ENCODE results near the gene EYA2. TPM values are rescaled to one million over a fixed set of nuclear protein-coding genes. Genes with fewer than 3 reads are reported as not detected.

The EYA2 gene
- total RNA-seq, 1 donor from 2014 or later: 8.1 TPM

DNA sequence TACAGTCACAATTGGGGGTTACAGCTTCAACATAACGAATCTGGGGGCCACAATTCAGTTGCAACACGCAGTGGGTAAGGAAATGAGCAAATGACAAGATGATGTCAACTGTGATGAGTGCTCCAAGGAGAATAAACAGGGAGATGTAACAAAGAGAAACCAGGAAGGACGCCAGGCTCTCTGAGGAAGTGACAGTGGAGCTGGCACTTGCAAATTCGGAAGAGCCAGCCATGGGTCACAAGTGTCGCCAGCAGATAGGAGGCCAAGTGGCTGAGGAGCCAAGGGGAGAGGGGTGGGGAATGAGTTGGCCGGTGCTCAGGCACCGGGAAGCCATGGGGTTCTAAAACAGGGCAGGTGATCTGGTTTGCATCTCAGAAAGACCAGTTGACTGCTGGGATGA is 136.4 kb downstream of the EYA2 start:
- H3K4me1 ChIP-seq: no peaks in the 10 kb centered on the region
- intact Hi-C loops (cut with DNase I): no loop called here
- H3K27me3 ChIP-seq: no peaks in the 10 kb centered on the region
- H3K9me3 ChIP-seq: no peaks in the 10 kb centered on the region
- no peak for DNase-seq (ENCODE audit: extremely low spot score in 2 of 2)
- H3K4me3 ChIP-seq: no peak overlapping the region
- TF ChIP-seq CTCF (IDR thresholded peaks at IDR 0.05) (no peak), POLR2AphosphoS5 (IDR thresholded peaks at IDR 0.05; ENCODE audit: insufficient read depth in 1 of 2, low read depth in 1 of 2) (no peak), POLR2A (IDR thresholded peaks at IDR 0.05) (no peak)
- no peak overlapping the region for H3K27ac ChIP-seq
- H3K36me3 ChIP-seq: no peaks in the 10 kb centered on the region

- DNase-seq (ENCODE audit: extremely low spot score in 2 of 2): no peak
- Histone ChIP-seq H3K27ac (no peak overlapping the region), H3K9me3 (no peaks in the 10 kb centered on the region)
Observed at GRCh38 chr20:47031821-47032220, 137.2 kb downstream of the EYA2 start.

DNA sequence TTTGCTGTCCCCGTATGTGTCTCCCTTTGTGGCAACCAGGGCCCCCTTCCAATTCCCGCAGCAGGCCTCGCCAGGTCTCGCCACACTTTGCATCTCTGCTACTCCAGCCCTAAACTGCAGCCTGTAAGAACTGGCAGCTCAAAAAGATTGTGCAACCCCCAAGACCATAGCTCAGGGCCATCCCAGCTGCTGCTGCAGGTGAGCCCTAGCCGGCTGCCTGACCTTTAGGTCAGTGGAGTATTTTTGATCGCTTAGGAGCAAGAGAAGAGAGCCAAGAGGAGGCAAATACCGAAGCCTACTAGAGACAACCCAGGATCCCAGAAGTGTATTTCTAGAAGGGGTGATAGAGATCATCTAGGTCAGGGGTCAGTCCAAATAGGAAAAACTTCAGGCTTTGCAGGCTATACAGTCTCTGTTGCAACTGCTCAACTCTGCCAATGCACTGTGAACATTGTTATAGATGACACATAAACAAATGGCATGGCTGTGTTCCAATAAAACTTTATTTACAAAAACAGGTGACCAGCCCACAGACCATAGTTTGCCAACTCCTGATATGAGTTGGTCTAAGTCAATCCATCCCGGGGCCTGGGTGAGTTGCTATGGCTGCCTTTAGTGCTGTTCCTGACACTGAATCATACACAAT is 138.4 kb downstream of the EYA2 start:
- Histone ChIP-seq H3K27ac (no peak overlapping the region), H3K36me3 (no peaks in the 10 kb centered on the region), H3K27me3 (no peaks in the 10 kb centered on the region), H3K9me3 (no peaks in the 10 kb centered on the region), H3K4me3 (no peak overlapping the region), H3K4me1 (no peaks in the 10 kb centered on the region)
- no peak for TF ChIP-seq CTCF (IDR thresholded peaks at IDR 0.05)
- no peak for TF ChIP-seq POLR2A (IDR thresholded peaks at IDR 0.05)
- no peak for TF ChIP-seq POLR2AphosphoS5 (IDR thresholded peaks at IDR 0.05; ENCODE audit: insufficient read depth in 1 of 2, low read depth in 1 of 2)
- no peak for DNase-seq (ENCODE audit: extremely low spot score in 2 of 2)
- intact Hi-C loops (cut with DNase I): no loop called here

More at GRCh38 chr20:47031821-47032220, 137.2 kb downstream of the EYA2 start:
- H3K36me3 ChIP-seq: no peaks in the 10 kb centered on the region
- H3K27me3 ChIP-seq: no peaks in the 10 kb centered on the region
- no peaks in the 10 kb centered on the region for H3K4me1 ChIP-seq
- TF ChIP-seq CTCF (IDR thresholded peaks at IDR 0.05): no peak
- no peak for TF ChIP-seq POLR2A (IDR thresholded peaks at IDR 0.05)
- no peak for TF ChIP-seq POLR2AphosphoS5 (IDR thresholded peaks at IDR 0.05; ENCODE audit: insufficient read depth in 1 of 2, low read depth in 1 of 2)
- intact Hi-C loops (cut with DNase I): no loop called here
- H3K4me3 ChIP-seq: no peak overlapping the region

DNA sequence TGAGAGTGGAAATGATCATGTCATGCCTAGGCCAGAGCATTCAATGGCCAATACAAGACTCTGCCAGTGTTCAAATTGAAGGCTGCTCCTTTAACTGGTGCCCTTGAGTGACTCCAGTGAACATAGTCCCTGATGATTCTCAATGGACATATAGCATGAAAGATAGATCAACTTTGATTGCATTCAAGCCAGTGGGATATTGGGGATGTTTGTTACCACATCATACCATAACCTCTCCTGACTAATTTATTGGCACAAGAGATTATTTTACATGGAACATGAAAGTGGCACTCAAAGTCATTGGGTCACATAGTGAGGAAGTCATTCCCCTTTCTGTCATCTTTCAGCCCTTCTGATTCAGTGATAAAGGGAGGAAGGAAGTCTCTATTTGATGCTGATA is 139.0 kb downstream of the EYA2 start:
- Histone ChIP-seq H3K4me3 (no peak overlapping the region), H3K4me1 (no peaks in the 10 kb centered on the region), H3K9me3 (no peaks in the 10 kb centered on the region), H3K36me3 (no peaks in the 10 kb centered on the region), H3K27me3 (no peaks in the 10 kb centered on the region), H3K27ac (no peak overlapping the region)
- no peak for DNase-seq (ENCODE audit: extremely low spot score in 2 of 2)
- no peak for TF ChIP-seq POLR2AphosphoS5 (IDR thresholded peaks at IDR 0.05; ENCODE audit: insufficient read depth in 1 of 2, low read depth in 1 of 2)
- no peak for TF ChIP-seq POLR2A (IDR thresholded peaks at IDR 0.05)
- no peak for TF ChIP-seq CTCF (IDR thresholded peaks at IDR 0.05)
- intact Hi-C loops (cut with DNase I): no loop called here

- Histone ChIP-seq H3K9me3 (no peaks in the 10 kb centered on the region), H3K4me3 (no peak overlapping the region), H3K36me3 (no peaks in the 10 kb centered on the region), H3K27me3 (no peaks in the 10 kb centered on the region), H3K27ac (no peak overlapping the region), H3K4me1 (no peaks in the 10 kb centered on the region)
- intact Hi-C loops (cut with DNase I): no loop called here
- TF ChIP-seq CTCF (IDR thresholded peaks at IDR 0.05) (no peak), POLR2AphosphoS5 (IDR thresholded peaks at IDR 0.05; ENCODE audit: insufficient read depth in 1 of 2, low read depth in 1 of 2) (no peak), POLR2A (IDR thresholded peaks at IDR 0.05) (no peak)
- DNase-seq (ENCODE audit: extremely low spot score in 2 of 2): no peak
Observed at GRCh38 chr20:47035026-47035590, 140.5 kb downstream of the EYA2 start.
